T-helper 1 cell treated with Interleukin-12 subunit alpha and Interleukin-12 subunit beta and Interleukin-4 antibody, amounts not matched to agents 30 μg/mL and 1 μg/mL, for 36 hours (primary cell): ENCODE results near the gene SLC38A2.

ENCODE experiments used
- H3K27ac Mint-ChIP-seq: one replicate; pipeline ENCODE4 v1.8.0; 2021; ENCODE audit warnings: mild to moderate bottlenecking, mixed read lengths
- H3K27me3 Mint-ChIP-seq: one replicate; pipeline ENCODE4 v1.8.0; 2021; ENCODE audit warnings: low read depth, mixed read lengths
- H3K36me3 Mint-ChIP-seq: one replicate; pipeline ENCODE4 v1.8.0; 2021; ENCODE audit warnings: low read depth, mixed read lengths
- H3K4me1 Mint-ChIP-seq: one replicate; pipeline ENCODE4 v1.8.0; 2021; ENCODE audit warnings: low read depth, mixed read lengths
- H3K4me3 Mint-ChIP-seq: one replicate; pipeline ENCODE4 v1.8.0; 2021; ENCODE audit warnings: mild to moderate bottlenecking, moderate library complexity, mixed read lengths
- H3K9me3 Mint-ChIP-seq: one replicate; pipeline ENCODE4 v1.8.0; 2021; ENCODE audit warnings: mixed read lengths

SLC38A2 gene

GRCh38 chr12:46372544-46373300, at the start of gene SLC38A2:
Gene SLC38A2, minus strand, starts transcription at chr12:46372773. Its CDS starts 1,480 bp downstream, at chr12:46371293.
- no peaks in the 10 kb centered on the region for H3K27me3 Mint-ChIP-seq
- peak within 1 kb of the TSS; percentile 88 for H3K4me3 Mint-ChIP-seq
- H3K9me3 Mint-ChIP-seq: no peaks in the 10 kb centered on the region
- peaks cover 48% of the 10 kb centered on the region for H3K4me1 Mint-ChIP-seq
- H3K36me3 Mint-ChIP-seq: peaks cover 37% of the 10 kb centered on the region
- H3K27ac Mint-ChIP-seq: peak within 1 kb of the TSS; percentile 97

DNA sequence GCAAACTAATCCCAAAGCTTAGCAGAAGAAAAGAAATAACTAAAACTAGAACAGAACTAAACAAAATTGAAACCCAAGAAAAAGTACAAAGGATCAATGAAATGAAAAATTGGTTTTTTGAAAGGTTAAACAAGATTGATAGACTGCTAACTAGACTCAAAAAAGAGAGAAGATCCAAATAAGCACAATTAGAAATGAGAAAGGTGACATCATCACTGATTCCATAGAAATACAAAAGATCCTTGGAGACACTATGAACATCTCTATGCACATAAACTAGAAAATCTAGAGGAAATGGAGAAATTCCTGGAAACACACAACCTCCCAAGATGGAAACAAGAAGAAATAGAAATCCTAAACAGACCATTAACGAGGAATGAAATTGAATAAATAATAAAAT, 47.1 kb upstream of the SLC38A2 start:
- Mint-ChIP-seq H3K4me3 (no peak overlapping the region), H3K27me3 (no peaks in the 10 kb centered on the region), H3K27ac (no peak overlapping the region), H3K4me1 (no peaks in the 10 kb centered on the region), H3K36me3 (peaks cover 27% of the 10 kb centered on the region), H3K9me3 (peaks cover 22% of the 10 kb centered on the region)

GRCh38 chr12:46415552-46415951, 43.0 kb upstream of the SLC38A2 start:
- H3K27ac Mint-ChIP-seq: no peak overlapping the region

DNA sequence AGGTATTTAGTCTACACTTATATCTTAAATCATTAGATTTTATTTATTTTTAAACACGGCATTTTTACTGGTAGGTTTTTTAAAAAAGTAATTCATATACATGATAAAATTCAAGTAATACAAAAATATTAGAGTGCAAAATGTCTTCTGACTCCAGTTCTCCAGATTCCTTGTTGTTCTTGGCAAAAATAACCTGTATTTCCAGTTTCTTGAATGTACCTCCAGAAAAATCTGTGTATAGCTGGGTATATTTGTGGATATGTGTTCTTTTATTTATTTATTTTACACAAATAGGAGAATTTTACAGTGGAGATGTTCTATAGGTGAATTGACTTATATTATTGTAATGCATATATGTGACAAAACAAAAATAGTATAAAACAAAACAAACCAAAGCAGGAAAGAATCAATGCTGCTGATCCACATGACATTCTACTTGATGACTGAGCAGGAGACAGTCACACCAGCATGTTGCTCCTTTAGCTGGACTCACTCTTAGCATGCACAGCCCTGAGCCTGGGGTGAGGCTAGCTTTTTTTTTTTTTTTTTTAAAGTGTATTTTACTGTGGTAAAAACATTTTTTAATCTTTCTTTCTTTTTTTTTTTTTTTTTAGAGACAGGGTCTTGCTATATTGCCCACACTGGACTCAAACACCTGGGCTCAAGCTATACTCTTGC, 42.2 kb upstream of the SLC38A2 start:
- Mint-ChIP-seq H3K4me3 (no peak overlapping the region), H3K9me3 (peaks cover 5% of the 10 kb centered on the region), H3K27me3 (no peaks in the 10 kb centered on the region), H3K27ac (no peak overlapping the region), H3K36me3 (peaks cover 17% of the 10 kb centered on the region), H3K4me1 (peaks cover 6% of the 10 kb centered on the region)

More at GRCh38 chr12:46415552-46415951, 43.0 kb upstream of the SLC38A2 start:
- H3K4me1 Mint-ChIP-seq: peaks cover 4% of the 10 kb centered on the region
- peaks cover 19% of the 10 kb centered on the region for H3K36me3 Mint-ChIP-seq
- H3K9me3 Mint-ChIP-seq: peaks cover 10% of the 10 kb centered on the region
- H3K4me3 Mint-ChIP-seq: no peak overlapping the region
- no peaks in the 10 kb centered on the region for H3K27me3 Mint-ChIP-seq

- H3K4me1 Mint-ChIP-seq: peaks cover 6% of the 10 kb centered on the region
- no peak overlapping the region for H3K4me3 Mint-ChIP-seq
- no peak overlapping the region for H3K27ac Mint-ChIP-seq
- peaks cover 11% of the 10 kb centered on the region for H3K36me3 Mint-ChIP-seq
- no peaks in the 10 kb centered on the region for H3K9me3 Mint-ChIP-seq
- H3K27me3 Mint-ChIP-seq: no peaks in the 10 kb centered on the region
Measured at GRCh38 chr12:46413368-46413767, 40.8 kb upstream of the SLC38A2 start.

DNA sequence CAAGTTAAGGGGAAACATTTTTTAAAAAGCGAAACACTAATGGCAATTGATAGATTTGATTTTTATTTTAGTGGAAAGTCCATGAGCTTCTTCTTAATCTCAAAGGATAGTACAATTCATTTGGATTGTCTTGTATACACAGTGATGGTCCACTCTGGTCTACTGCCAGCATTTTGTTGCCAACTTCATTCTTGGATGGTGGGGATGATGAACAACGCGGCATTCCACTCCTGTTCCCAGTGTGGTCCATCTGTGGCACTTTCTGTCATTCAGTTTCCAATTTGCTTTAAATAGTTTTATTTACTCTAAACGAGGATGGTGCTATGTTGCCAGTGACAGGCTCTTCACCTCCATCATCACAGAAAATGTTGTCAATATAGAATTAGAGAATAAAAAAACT, 40.3 kb upstream of the SLC38A2 start:
- Mint-ChIP-seq H3K4me3 (no peak overlapping the region), H3K27me3 (no peaks in the 10 kb centered on the region), H3K4me1 (peaks cover 8% of the 10 kb centered on the region), H3K36me3 (peaks cover 10% of the 10 kb centered on the region), H3K27ac (no peak overlapping the region), H3K9me3 (no peaks in the 10 kb centered on the region)

DNA sequence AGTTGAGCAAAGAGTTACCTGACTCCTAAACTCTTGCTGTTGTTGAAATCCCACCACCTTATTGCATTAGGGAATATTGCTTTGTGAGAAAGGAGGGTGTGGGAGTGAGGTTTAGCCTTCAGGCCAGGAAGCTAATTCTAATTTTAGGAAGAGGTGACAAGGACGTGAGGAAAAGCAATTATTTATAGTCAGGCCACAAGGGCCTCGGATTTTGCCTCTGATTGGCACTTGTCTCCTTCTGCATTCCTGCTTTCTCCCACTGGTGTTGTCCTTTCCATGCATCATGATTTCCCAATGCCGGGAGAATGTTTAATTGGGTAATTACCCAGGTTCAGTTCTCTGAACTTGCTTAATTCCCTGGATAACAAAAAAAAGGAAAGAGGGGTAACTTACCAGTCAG, 37.9 kb upstream of the SLC38A2 start:
- Mint-ChIP-seq H3K36me3 (peaks cover 11% of the 10 kb centered on the region), H3K4me1 (peaks cover 23% of the 10 kb centered on the region)

GRCh38 chr12:46409974-46410373, 37.4 kb upstream of the SLC38A2 start:
- Mint-ChIP-seq H3K27me3 (no peaks in the 10 kb centered on the region), H3K4me3 (no peak overlapping the region), H3K9me3 (peaks cover 2% of the 10 kb centered on the region), H3K36me3 (peaks cover 12% of the 10 kb centered on the region), H3K27ac (no peak overlapping the region), H3K4me1 (peaks cover 24% of the 10 kb centered on the region)

More for the DNA sequence above, 37.9 kb upstream of the SLC38A2 start:
- Mint-ChIP-seq H3K4me3 (no peak overlapping the region), H3K27me3 (no peaks in the 10 kb centered on the region), H3K9me3 (no peaks in the 10 kb centered on the region), H3K27ac (no peak overlapping the region)

DNA sequence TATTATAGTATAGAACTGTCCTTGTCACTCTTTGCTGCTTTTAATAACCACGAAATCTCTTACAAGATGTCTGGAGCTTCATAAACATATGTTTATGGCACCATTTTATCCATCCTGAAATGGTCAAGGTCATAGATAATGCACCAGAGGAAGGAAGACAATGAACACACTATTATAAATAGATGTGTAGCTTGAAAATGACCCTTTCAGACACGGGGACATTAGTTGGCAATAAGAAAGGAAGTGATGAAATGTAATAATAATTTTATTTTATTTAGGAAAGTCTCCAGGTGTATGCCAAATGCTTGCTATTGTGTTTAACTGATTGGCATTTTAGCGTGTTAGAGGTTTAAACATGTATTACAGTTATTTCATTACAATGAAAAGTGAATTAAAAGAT, 36.8 kb upstream of the SLC38A2 start:
- H3K36me3 Mint-ChIP-seq: peaks cover 12% of the 10 kb centered on the region
- H3K27ac Mint-ChIP-seq: no peak overlapping the region
- H3K27me3 Mint-ChIP-seq: no peaks in the 10 kb centered on the region
- H3K9me3 Mint-ChIP-seq: peaks cover 4% of the 10 kb centered on the region
- no peak overlapping the region for H3K4me3 Mint-ChIP-seq
- peaks cover 29% of the 10 kb centered on the region for H3K4me1 Mint-ChIP-seq

GRCh38 chr12:46408441-46408840, 35.9 kb upstream of the SLC38A2 start:
- H3K4me1 Mint-ChIP-seq: peaks cover 35% of the 10 kb centered on the region
- peaks cover 4% of the 10 kb centered on the region for H3K9me3 Mint-ChIP-seq
- no peak overlapping the region for H3K4me3 Mint-ChIP-seq
- peaks cover 10% of the 10 kb centered on the region for H3K36me3 Mint-ChIP-seq
- H3K27ac Mint-ChIP-seq: no peak overlapping the region
- no peaks in the 10 kb centered on the region for H3K27me3 Mint-ChIP-seq

DNA sequence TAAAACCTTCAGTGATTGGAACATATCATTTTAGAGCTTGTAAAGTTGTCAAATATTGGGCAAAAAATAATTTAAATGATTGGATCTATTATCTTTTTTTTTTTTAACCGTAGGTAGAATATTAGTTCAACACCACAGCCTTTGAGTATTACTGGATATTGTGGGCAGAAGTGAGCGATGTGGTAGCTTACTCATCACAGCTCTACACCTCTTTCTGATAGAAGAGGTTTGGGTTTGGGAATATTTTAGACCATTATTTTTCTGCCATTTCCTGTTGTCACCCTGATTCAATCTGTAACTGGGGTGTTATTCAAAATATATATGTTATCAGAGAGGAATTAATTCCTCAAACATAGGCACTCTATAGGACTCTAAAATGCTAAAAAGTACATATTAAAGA, 34.8 kb upstream of the SLC38A2 start:
- Mint-ChIP-seq H3K4me3 (no peak overlapping the region), H3K4me1 (peaks cover 44% of the 10 kb centered on the region), H3K27me3 (no peaks in the 10 kb centered on the region), H3K27ac (no peak overlapping the region), H3K36me3 (peaks cover 10% of the 10 kb centered on the region), H3K9me3 (peaks cover 4% of the 10 kb centered on the region)

- H3K36me3 Mint-ChIP-seq: peaks cover 8% of the 10 kb centered on the region
- H3K27ac Mint-ChIP-seq: no peak overlapping the region
- H3K4me1 Mint-ChIP-seq: peaks cover 43% of the 10 kb centered on the region
- no peak overlapping the region for H3K4me3 Mint-ChIP-seq
- peaks cover 4% of the 10 kb centered on the region for H3K9me3 Mint-ChIP-seq
- H3K27me3 Mint-ChIP-seq: no peaks in the 10 kb centered on the region
Measured at GRCh38 chr12:46406352-46407027, 33.9 kb upstream of the SLC38A2 start.

DNA sequence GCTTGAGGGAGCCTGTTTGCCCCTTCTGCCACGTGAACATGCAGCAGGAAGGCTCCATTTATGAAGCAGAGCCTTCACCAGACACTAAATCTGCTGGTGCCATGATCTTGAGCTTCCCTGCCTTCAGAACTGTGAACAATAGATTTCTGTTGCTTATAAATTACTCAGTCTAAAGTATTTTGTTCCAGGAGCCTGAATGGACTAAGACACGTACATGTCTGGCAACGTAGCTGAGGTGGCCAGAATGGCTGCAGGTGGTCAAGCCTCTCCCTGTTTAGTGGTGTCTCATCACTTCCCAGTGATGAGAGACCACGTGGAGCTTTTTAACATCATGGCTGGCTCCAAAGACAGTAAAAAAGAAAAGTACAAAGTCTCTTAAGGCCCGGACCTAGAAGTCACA, 32.2 kb upstream of the SLC38A2 start:
- Mint-ChIP-seq H3K9me3 (peaks cover 6% of the 10 kb centered on the region), H3K36me3 (peaks cover 10% of the 10 kb centered on the region), H3K27ac (no peak overlapping the region), H3K4me3 (no peak overlapping the region), H3K4me1 (peaks cover 50% of the 10 kb centered on the region), H3K27me3 (no peaks in the 10 kb centered on the region)

- Mint-ChIP-seq H3K27me3 (no peaks in the 10 kb centered on the region), H3K27ac (no peak overlapping the region), H3K36me3 (peaks cover 15% of the 10 kb centered on the region), H3K4me3 (no peak overlapping the region), H3K4me1 (peaks cover 56% of the 10 kb centered on the region), H3K9me3 (peaks cover 11% of the 10 kb centered on the region)
Measured at GRCh38 chr12:46404225-46404631, 31.7 kb upstream of the SLC38A2 start.

GRCh38 chr12:46403719-46404070, 31.1 kb upstream of the SLC38A2 start:
- Mint-ChIP-seq H3K4me3 (no peak overlapping the region), H3K36me3 (peaks cover 17% of the 10 kb centered on the region), H3K27ac (no peak overlapping the region), H3K9me3 (peaks cover 16% of the 10 kb centered on the region), H3K27me3 (no peaks in the 10 kb centered on the region), H3K4me1 (peaks cover 60% of the 10 kb centered on the region)
